ENCODE results near the gene ENPP6. TPM values are rescaled to one million over a fixed set of nuclear protein-coding genes. Genes with fewer than 3 reads are reported as not detected.
"Not testable (repeated sequence)": the region's sequence is repeated elsewhere in the genome, so short reads cannot be mapped to it uniquely, and the experiment has no call there.

The ENPP6 gene
- total RNA-seq, 4 donors from 2014 or later, result 0.97 TPM; not detected in 3

DNA sequence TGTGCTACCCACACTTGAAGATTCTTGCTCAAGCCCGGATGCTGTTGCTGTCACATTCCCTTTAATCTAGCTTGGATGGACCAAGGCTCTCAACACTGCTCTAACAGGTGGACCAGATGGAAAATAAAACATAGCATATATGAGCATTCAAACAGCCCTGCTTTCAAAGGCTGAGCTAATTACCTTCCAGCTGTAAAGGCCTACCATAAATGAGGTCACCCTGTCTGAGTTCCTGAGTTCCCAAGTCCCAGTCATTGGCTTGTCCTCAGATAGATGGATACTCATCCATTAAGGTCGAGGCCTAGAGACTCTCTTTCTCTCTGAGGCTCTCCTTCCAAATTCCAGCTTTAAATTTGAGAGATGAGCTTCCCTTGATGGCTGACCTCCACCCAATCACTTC, 165.1 kb downstream of the ENPP6 start:
- intact Hi-C loops (cut with DNase I; ENCODE audit: low total_unique reads), result no loop called here

GRCh38 chr4:184051262-184051661, 166.4 kb downstream of the ENPP6 start:
- H3K4me1 ChIP-seq; H3K27me3 ChIP-seq; H3K36me3 ChIP-seq; H3K9me3 ChIP-seq; DNase-seq; H3K27ac ChIP-seq; H3K4me3 ChIP-seq; intact Hi-C loops (cut with DNase I; ENCODE audit: low total_unique reads): not testable (repeated sequence)

More for the DNA sequence above, 165.1 kb downstream of the ENPP6 start:
- no peak for DNase-seq
- no peaks in the 10 kb centered on the region for H3K27me3 ChIP-seq
- no peak overlapping the region for H3K4me3 ChIP-seq
- H3K27ac ChIP-seq, result no peak overlapping the region
- no peak for TF ChIP-seq CTCF (IDR thresholded peaks at IDR 0.05)
- no peak for TF ChIP-seq POLR2A (IDR thresholded peaks at IDR 0.05)
- H3K4me1 ChIP-seq, result no peaks in the 10 kb centered on the region
- no peaks in the 10 kb centered on the region for H3K9me3 ChIP-seq
- no peaks in the 10 kb centered on the region for H3K36me3 ChIP-seq

- intact Hi-C loops (cut with DNase I; ENCODE audit: low total_unique reads), result no loop called here
- TF ChIP-seq POLR2A (IDR thresholded peaks at IDR 0.05), result no peak
- no peak for TF ChIP-seq CTCF (IDR thresholded peaks at IDR 0.05)
- Histone ChIP-seq H3K4me3 (no peak overlapping the region), H3K4me1 (no peaks in the 10 kb centered on the region), H3K9me3 (no peaks in the 10 kb centered on the region), H3K27me3 (peaks cover 0 to 4% of the 10 kb centered on the region in 2 donors), H3K27ac (no peak overlapping the region), H3K36me3 (no peaks in the 10 kb centered on the region)
- no peak for DNase-seq
Observed at GRCh38 chr4:184046148-184046547, 171.5 kb downstream of the ENPP6 start.

- Histone ChIP-seq H3K4me3 (no peak overlapping the region), H3K9me3 (no peaks in the 10 kb centered on the region), H3K36me3 (no peaks in the 10 kb centered on the region), H3K4me1 (no peaks in the 10 kb centered on the region), H3K27ac (no peak overlapping the region), H3K27me3 (no peaks in the 10 kb centered on the region)
- TF ChIP-seq CTCF (IDR thresholded peaks at IDR 0.05) (no peak), POLR2A (IDR thresholded peaks at IDR 0.05) (no peak)
- no peak for DNase-seq
- intact Hi-C loops (cut with DNase I; ENCODE audit: low total_unique reads), result no loop called here
Observed at GRCh38 chr4:184041156-184041555, 176.5 kb downstream of the ENPP6 start.

DNA sequence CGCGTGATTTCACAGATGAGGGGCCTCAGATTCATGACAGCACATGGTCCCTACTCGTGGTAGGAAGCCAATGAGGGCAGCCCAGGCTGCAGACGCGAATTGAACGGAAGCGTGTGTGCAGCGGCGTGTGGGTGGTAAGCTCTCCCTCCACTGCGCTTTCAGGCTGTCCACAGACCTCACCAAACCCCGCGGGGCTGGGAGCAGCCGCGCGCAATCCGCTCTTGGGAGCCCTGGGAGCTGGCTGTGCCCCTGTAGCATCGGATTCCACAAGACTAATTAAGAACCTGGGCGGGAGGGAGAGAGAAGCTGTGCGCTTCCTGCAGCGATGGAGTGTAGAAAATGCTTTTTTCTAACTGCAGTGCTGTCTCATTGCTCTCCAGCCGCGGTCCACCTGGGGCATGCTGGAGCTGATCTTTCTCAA, 177.7 kb downstream of the ENPP6 start:
- TF ChIP-seq POLR2A (IDR thresholded peaks at IDR 0.05) (no peak), CTCF (IDR thresholded peaks at IDR 0.05) (no peak)
- intact Hi-C loops (cut with DNase I; ENCODE audit: low total_unique reads), result no loop called here
- DNase-seq, result no peak
- Histone ChIP-seq H3K4me3 (no peak overlapping the region), H3K36me3 (no peaks in the 10 kb centered on the region), H3K27me3 (no peaks in the 10 kb centered on the region), H3K9me3 (no peaks in the 10 kb centered on the region), H3K27ac (no peak overlapping the region), H3K4me1 (no peaks in the 10 kb centered on the region)

Measured in uterus (tissue), 4 donors.